ENCODE measurements around the gene DGKE. TPM values are rescaled to one million over a fixed set of nuclear protein-coding genes. Genes with fewer than 3 reads are reported as not detected.

DGKE gene
- total and polyA plus RNA-seq, 3 donors from 2014 or later, result 13.3 to 27.7 (median 26.3) TPM

DNA sequence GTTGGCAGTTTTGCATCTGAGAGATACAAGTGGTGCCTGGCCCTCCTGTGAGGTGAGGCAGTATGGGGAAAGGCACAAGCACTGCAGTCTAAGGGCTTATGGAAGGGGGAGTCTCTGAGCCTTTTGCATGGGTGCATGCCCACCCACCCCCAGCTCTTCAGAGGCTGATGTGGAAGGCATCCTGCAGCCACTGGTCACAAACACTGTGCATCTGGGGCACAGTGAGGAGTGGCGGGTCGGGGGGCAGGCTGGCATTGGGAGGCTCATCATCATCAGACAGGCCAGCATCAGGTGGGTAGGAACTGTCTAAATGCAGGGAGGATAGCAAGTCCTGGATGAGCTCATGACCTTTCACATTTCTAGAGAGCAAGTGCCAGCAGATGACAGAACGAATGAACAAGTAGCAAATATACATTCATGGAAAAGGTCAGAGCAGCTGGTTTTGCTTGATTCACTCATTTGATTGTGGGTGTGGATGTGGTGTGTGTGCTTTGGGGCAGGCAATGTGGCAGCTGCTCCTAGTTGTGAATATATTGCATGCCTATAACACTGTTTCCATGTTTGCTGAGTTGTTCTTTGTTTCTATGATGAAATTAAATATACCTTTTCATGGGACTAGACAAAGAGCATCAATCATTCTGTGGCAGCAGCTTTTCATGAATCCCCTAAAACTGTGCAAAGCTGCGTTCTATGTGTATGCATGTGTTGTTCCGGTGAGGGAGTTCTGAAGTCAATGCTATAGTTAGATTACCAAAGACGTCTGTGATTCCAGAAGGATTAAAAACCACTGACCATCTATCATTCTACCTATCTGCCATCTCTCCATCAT, 50.7 kb downstream of the DGKE start:
- 77 to 85% methylated on average over 3 to 6 of the region's 6 CpGs for WGBS, 2 donors
- Histone ChIP-seq H3K27me3 (no peaks in the 10 kb centered on the region), H3K4me3 (no peak overlapping the region), H3K27ac (no peak overlapping the region), H3K9me3 (no peaks in the 10 kb centered on the region), H3K36me3 (ENCODE audit: low read depth, missing control alignments) (no peaks in the 10 kb centered on the region), H3K4me1 (no peaks in the 10 kb centered on the region)
- no peak for DNase-seq
- intact Hi-C loops (cut with DNase I; ENCODE audit: low total_unique reads), result no loop called here
- no peak for TF ChIP-seq POLR2A (IDR thresholded peaks at IDR 0.05)
- no peak for TF ChIP-seq CTCF (IDR thresholded peaks at IDR 0.05)

- 65 to 72% methylated on average over 2 of the region's 2 CpGs for WGBS, 2 donors
Observed at GRCh38 chr17:56885312-56885657, 51.3 kb downstream of the DGKE start.

GRCh38 chr17:56886288-56886731, 52.4 kb downstream of the DGKE start:
- TF ChIP-seq CTCF (IDR thresholded peaks at IDR 0.05) (no peak), POLR2A (IDR thresholded peaks at IDR 0.05) (no peak)
- Histone ChIP-seq H3K9me3 (no peaks in the 10 kb centered on the region), H3K27ac (no peak overlapping the region), H3K4me1 (no peaks in the 10 kb centered on the region), H3K4me3 (no peak overlapping the region), H3K27me3 (no peaks in the 10 kb centered on the region), H3K36me3 (ENCODE audit: low read depth, missing control alignments) (no peaks in the 10 kb centered on the region)
- intact Hi-C loops (cut with DNase I; ENCODE audit: low total_unique reads), result no loop called here
- 85% methylated on average over 2 of the region's 2 CpGs for WGBS, 2 donors
- DNase-seq, result no peak

More at GRCh38 chr17:56885312-56885657, 51.3 kb downstream of the DGKE start:
- no peaks in the 10 kb centered on the region for H3K4me1 ChIP-seq
- DNase-seq, result no peak
- intact Hi-C loops (cut with DNase I; ENCODE audit: low total_unique reads), result no loop called here
- TF ChIP-seq POLR2A (IDR thresholded peaks at IDR 0.05), result no peak
- TF ChIP-seq CTCF (IDR thresholded peaks at IDR 0.05), result no peak
- no peaks in the 10 kb centered on the region for H3K9me3 ChIP-seq
- H3K27me3 ChIP-seq, result no peaks in the 10 kb centered on the region
- H3K27ac ChIP-seq, result no peak overlapping the region
- no peaks in the 10 kb centered on the region for H3K36me3 ChIP-seq (ENCODE audit: low read depth, missing control alignments)
- no peak overlapping the region for H3K4me3 ChIP-seq

DNA sequence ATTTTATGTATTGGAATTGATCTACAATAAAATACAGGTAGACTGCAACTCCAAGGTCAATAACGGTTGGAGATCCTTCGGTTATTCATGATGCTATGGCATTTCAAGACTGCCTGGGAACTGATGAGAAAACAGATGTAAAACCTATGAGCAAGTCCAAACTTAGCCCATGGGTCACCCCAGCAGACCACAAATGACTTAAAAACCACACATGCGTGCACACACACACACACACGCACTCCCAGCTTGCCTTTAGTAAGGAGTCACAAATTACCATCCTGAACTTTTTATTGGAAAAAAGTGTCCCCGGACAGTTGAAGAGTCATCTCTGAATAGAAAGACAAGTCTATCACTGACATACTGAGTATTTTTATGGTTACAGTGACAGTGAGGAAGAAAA, 53.2 kb downstream of the DGKE start:
- intact Hi-C loops (cut with DNase I; ENCODE audit: low total_unique reads), result no loop called here
- Histone ChIP-seq H3K9me3 (no peaks in the 10 kb centered on the region), H3K4me3 (no peak overlapping the region), H3K27me3 (no peaks in the 10 kb centered on the region), H3K27ac (no peak overlapping the region), H3K4me1 (no peaks in the 10 kb centered on the region), H3K36me3 (ENCODE audit: low read depth, missing control alignments) (no peaks in the 10 kb centered on the region)
- DNase-seq, result no peak
- TF ChIP-seq CTCF (IDR thresholded peaks at IDR 0.05), result no peak
- TF ChIP-seq POLR2A (IDR thresholded peaks at IDR 0.05), result no peak
- whole genome bisulfite sequencing, 2 donors, result 95 to 97% methylated on average over 5 of the region's 5 CpGs
